H9 (cell line): ENCODE measurements around the gene ACTN4. TPM values are rescaled to one million over a fixed set of nuclear protein-coding genes. Genes with fewer than 3 reads are reported as not detected.

Source experiments
- DNase-seq: peaks from one replicate; pipeline ENCODE4 v3.0.0-alpha.2; 2017
- H2AFZ ChIP-seq: one replicate; pipeline ENCODE4 v1.6.1; 2013; ENCODE audit warnings: mild to moderate bottlenecking, low read length, control low read depth, moderate library complexity
- H2AK5ac ChIP-seq: 2 replicates; pipeline ENCODE4 v1.6.1; 2013; ENCODE audit warnings: low read length, control low read depth, mixed read lengths; ENCODE audit not compliant: insufficient read length
- H2BK120ac ChIP-seq: one replicate; pipeline ENCODE4 v1.6.1; 2013; ENCODE audit warnings: low read depth, mild to moderate bottlenecking, low read length, control low read depth, inconsistent platforms; ENCODE audit not compliant: poor library complexity, severe bottlenecking
- H2BK12ac ChIP-seq: 2 replicates; pipeline ENCODE4 v1.6.1; 2013; ENCODE audit warnings: low read length, control low read depth, mixed read lengths, low read depth; ENCODE audit not compliant: insufficient read length
- H2BK15ac ChIP-seq: 2 replicates; pipeline ENCODE4 v1.6.1; 2013; ENCODE audit warnings: low read depth, low read length, control low read depth
- H2BK20ac ChIP-seq: one replicate; pipeline ENCODE4 v1.6.1; 2013; ENCODE audit warnings: low read depth, mild to moderate bottlenecking, low read length, control low read depth, inconsistent platforms; ENCODE audit not compliant: poor library complexity, severe bottlenecking
- H2BK5ac ChIP-seq: 2 replicates; pipeline ENCODE4 v1.6.1; 2013; ENCODE audit warnings: low read length, control low read depth, mixed read lengths; ENCODE audit not compliant: insufficient read length
- H3K14ac ChIP-seq: 2 replicates; pipeline ENCODE4 v1.6.1; 2013; ENCODE audit warnings: low read length, control low read depth; ENCODE audit not compliant: insufficient read depth
- H3K18ac ChIP-seq: 2 replicates; pipeline ENCODE4 v1.6.1; 2013; ENCODE audit warnings: low read depth, mild to moderate bottlenecking, mixed read lengths, low read length, control low read depth; ENCODE audit not compliant: insufficient read length
- H3K23ac ChIP-seq: 2 replicates; pipeline ENCODE4 v1.6.1; 2013; ENCODE audit warnings: low read length, control low read depth, mixed read lengths, low read depth; ENCODE audit not compliant: insufficient read length
- H3K23me2 ChIP-seq: 2 replicates; pipeline ENCODE4 v1.6.1; 2013; ENCODE audit warnings: low read depth, mild to moderate bottlenecking, mixed read lengths, low read length, control low read depth; ENCODE audit not compliant: insufficient read length, poor library complexity, severe bottlenecking
- H3K27ac ChIP-seq: 2 replicates; pipeline ENCODE4 v1.5.1; 2013; ENCODE audit warnings: low read length, control low read depth, mixed read lengths, low read depth; ENCODE audit not compliant: insufficient read length
- H3K27me3 ChIP-seq: 2 replicates; pipeline ENCODE4 v1.6.1; 2013; ENCODE audit warnings: low read length, control low read depth, inconsistent platforms; ENCODE audit not compliant: insufficient read depth
- H3K4ac ChIP-seq: 2 replicates; pipeline ENCODE4 v1.6.1; 2013; ENCODE audit warnings: low read depth, mild to moderate bottlenecking, control low read depth, inconsistent platforms, low read length, moderate library complexity
- H3K4me1 ChIP-seq: 2 replicates; pipeline ENCODE4 v1.6.1; 2013; ENCODE audit warnings: low read length, control low read depth, inconsistent platforms; ENCODE audit not compliant: insufficient read depth
- H3K4me2 ChIP-seq: 2 replicates; pipeline ENCODE4 v1.6.1; 2013; ENCODE audit warnings: low read length, control low read depth, mixed read lengths; ENCODE audit not compliant: insufficient read length, insufficient read depth
- H3K56ac ChIP-seq: 2 replicates; pipeline ENCODE4 v1.6.1; 2013; ENCODE audit warnings: low read depth, mild to moderate bottlenecking, mixed read lengths, low read length, control low read depth; ENCODE audit not compliant: insufficient read length
- H3K79me1 ChIP-seq: 2 replicates; pipeline ENCODE4 v1.6.1; 2013; ENCODE audit warnings: low read depth, mild to moderate bottlenecking, moderate library complexity, low read length, control low read depth, inconsistent platforms; ENCODE audit not compliant: insufficient read depth, poor library complexity, severe bottlenecking
- H3K79me2 ChIP-seq: 2 replicates; pipeline ENCODE4 v1.6.1; 2013; ENCODE audit warnings: low read length, control low read depth, inconsistent platforms; ENCODE audit not compliant: insufficient read depth
- H3K9ac ChIP-seq: 2 replicates; pipeline ENCODE4 v1.6.1; 2013; ENCODE audit warnings: low read length, control low read depth, mixed read lengths; ENCODE audit not compliant: insufficient read length; ENCODE audit errors: extremely low read depth
- H3K9me3 ChIP-seq: one replicate; pipeline ENCODE4 v1.6.1; 2013; ENCODE audit warnings: low read depth, low read length, inconsistent platforms; ENCODE audit not compliant: control insufficient read depth
- H3T11ph ChIP-seq: one replicate; pipeline ENCODE4 v1.6.1; 2013; ENCODE audit warnings: mild to moderate bottlenecking, low read length, control low read depth, inconsistent platforms
- H4K20me1 ChIP-seq: one replicate; pipeline ENCODE4 v1.6.1; 2013; ENCODE audit not compliant: control insufficient read depth, insufficient read length, insufficient read depth
- H4K5ac ChIP-seq: 2 replicates; pipeline ENCODE4 v1.6.1; 2013; ENCODE audit warnings: low read depth, mild to moderate bottlenecking, mixed read lengths, low read length, control low read depth; ENCODE audit not compliant: insufficient read length
- H4K8ac ChIP-seq: replicated peaks from 2 replicates; pipeline ENCODE4 v1.6.1; 2013; ENCODE audit warnings: low read length, control low read depth, mixed read lengths, low read depth; ENCODE audit not compliant: insufficient read length
- H4K91ac ChIP-seq: 2 replicates; pipeline ENCODE4 v1.6.1; 2013; ENCODE audit warnings: low read depth, mild to moderate bottlenecking, moderate library complexity, mixed read lengths, low read length, control low read depth; ENCODE audit not compliant: insufficient read length
- H3K27ac Mint-ChIP-seq, 3 experiments: 2 replicates in 2 of 3; 3 replicates in 1 of 3; pipeline ENCODE4 v1.8.0; 2020 to 2021; ENCODE audit warnings: mixed read lengths in 3 of 3, mild to moderate bottlenecking in 1 of 3, moderate library complexity in 1 of 3
- H3K27me3 Mint-ChIP-seq: 2 replicates; pipeline ENCODE4 v1.8.0; 2021; ENCODE audit warnings: low read depth, mild to moderate bottlenecking, moderate library complexity, mixed read lengths
- H3K36me3 Mint-ChIP-seq, 3 experiments: 2 replicates in 2 of 3; 3 replicates in 1 of 3; pipeline ENCODE4 v1.8.0; 2020 to 2021; ENCODE audit warnings: low read depth in 3 of 3, mixed read lengths in 3 of 3; ENCODE audit not compliant: insufficient read depth in 1 of 3
- H3K4me1 Mint-ChIP-seq, 2 experiments: 2 replicates each; pipeline ENCODE4 v1.8.0; 2020; ENCODE audit warnings: mixed read lengths in 2 of 2
- H3K4me3 Mint-ChIP-seq, 2 experiments: 2 replicates in 1 of 2; 3 replicates in 1 of 2; pipeline ENCODE4 v1.8.0; 2020 to 2021; ENCODE audit warnings: mild to moderate bottlenecking in 2 of 2, mixed read lengths in 2 of 2, moderate library complexity in 1 of 2
- H3K9me3 Mint-ChIP-seq, 2 experiments: 2 replicates in 1 of 2; 3 replicates in 1 of 2; pipeline ENCODE4 v1.8.0; 2020; ENCODE audit warnings: mild to moderate bottlenecking in 2 of 2, mixed read lengths in 2 of 2, moderate library complexity in 1 of 2
- CTCF ChIP-seq: fragments of 200-600 bp; sonication (generic); conservative IDR thresholded peaks from 3 replicates; pipeline ENCODE4 v1.8.0; 2021; ENCODE audit warnings: antibody characterized with exemption, mild to moderate bottlenecking
- WGBS: extraction: QIAGEN DNeasy Blood & Tissue Kit; methylation state at CpG from one replicate; pipeline ENCODE4 v1.1.7; 2013; ENCODE audit warnings: missing lambda C conversion rate, low lambda C conversion rate, mixed read lengths; ENCODE audit not compliant: insufficient read length; ENCODE audit errors: extremely low coverage; 5-methylcytosine and 5-hydroxymethylcytosine counted together
- total RNA-seq: library from RNA; stranded (reverse); gene quantifications from 2 replicates; pipeline ENCODE4 v1.2.1, GENCODE V29; 2021

ACTN4 gene
- total RNA-seq, 1 experiment from 2014 or later, result 369 TPM

GRCh38 chr19:38778733-38779132 is 131.3 kb downstream of the ACTN4 start:
- Histone ChIP-seq H3K79me1 (no peaks in the 10 kb centered on the region), H3T11ph (no peak overlapping the region), H2BK5ac (no peak overlapping the region), H3K18ac (no peak overlapping the region), H3K4ac (no peak overlapping the region), H2BK20ac (no peak overlapping the region), H3K79me2 (no peaks in the 10 kb centered on the region), H3K9me3 (no peaks in the 10 kb centered on the region), H4K20me1 (no peaks in the 10 kb centered on the region), H2BK120ac (no peak overlapping the region), H3K14ac (no peak overlapping the region), H4K8ac (no peak overlapping the region), H3K27me3 (no peaks in the 10 kb centered on the region), H3K23ac (no peak overlapping the region), H3K23me2 (peaks cover 2% of the 10 kb centered on the region), H2AFZ (no peak overlapping the region), H3K27ac (no peak overlapping the region), H2AK5ac (no peak overlapping the region), H2BK12ac (no peak overlapping the region), H3K4me2 (no peak overlapping the region), H3K4me1 (no peaks in the 10 kb centered on the region), H3K56ac (no peak overlapping the region), H3K9ac (no peak overlapping the region), H4K91ac (no peak overlapping the region), H2BK15ac (no peak overlapping the region), H4K5ac (no peak overlapping the region)
- DNase-seq, result no peak
- H3K4me1 Mint-ChIP-seq, result peaks cover 3 to 7% of the 10 kb centered on the region in 2 experiments; a peak in 1 of 4 replicates
- TF ChIP-seq CTCF, result no peak
- no CpG with 5 or more reads among the region's 7 CpGs for WGBS
- H3K36me3 Mint-ChIP-seq, result no peaks in the 10 kb centered on the region
- peak overlapping the region in 1 of 2 experiments; percentile 51; a peak in 1 of 5 replicates for H3K4me3 Mint-ChIP-seq
- H3K9me3 Mint-ChIP-seq, result no peaks in the 10 kb centered on the region
- peak overlapping the region in 1 of 3 experiments; percentile 23; a peak in 1 of 7 replicates for H3K27ac Mint-ChIP-seq
- peaks cover 31% of the 10 kb centered on the region for H3K27me3 Mint-ChIP-seq
